Neural cell (in vitro differentiated cells): ENCODE results near the gene AKR1C4.

Experiments
- EP300 ChIP-seq: fragments of 450-650 bp; conservative IDR thresholded peaks from 2 replicates; pipeline ENCODE4 v1.6.1; 2014; ENCODE audit warnings: antibody characterized with exemption, mild to moderate bottlenecking, moderate library complexity; ENCODE audit not compliant: poor library complexity, severe bottlenecking
- EZH2 ChIP-seq: fragments of 200-600, 300-800 bp; shearing (Covaris generic), sonication (generic); IDR thresholded peaks from 2 replicates; pipeline ENCODE4 v1.6.1; 2014; ENCODE audit warnings: antibody characterized with exemption, low read length, borderline replicate concordance, mild to moderate bottlenecking; ENCODE audit not compliant: insufficient read depth, poor library complexity, severe bottlenecking
- MXI1 ChIP-seq: fragments of 450-650 bp; conservative IDR thresholded peaks from 2 replicates; pipeline ENCODE4 v1.6.1; 2014; ENCODE audit warnings: antibody characterized with exemption, mild to moderate bottlenecking; ENCODE audit not compliant: poor library complexity, severe bottlenecking
- POLR2AphosphoS5 ChIP-seq: IDR thresholded peaks from 2 replicates; pipeline ENCODE4 v1.6.1; 2012
- RAD21 ChIP-seq: fragments of 450-650 bp; conservative IDR thresholded peaks from 2 replicates; pipeline ENCODE4 v1.6.1; 2014; ENCODE audit warnings: antibody characterized with exemption, mild to moderate bottlenecking, moderate library complexity
- REST ChIP-seq: IDR thresholded peaks from 2 replicates; pipeline ENCODE4 v1.6.1; 2012; ENCODE audit warnings: borderline replicate concordance
- SMC3 ChIP-seq: fragments of 450-650 bp; conservative IDR thresholded peaks from 2 replicates; pipeline ENCODE4 v1.6.1; 2014; ENCODE audit warnings: antibody characterized with exemption, mild to moderate bottlenecking, moderate library complexity; ENCODE audit not compliant: poor library complexity
- TAF1 ChIP-seq: IDR thresholded peaks from 2 replicates; pipeline ENCODE4 v1.6.1; 2012; ENCODE audit warnings: low read depth
- TF ChIP-seq, protein P1 (sequence below): fragments of 450-650 bp; IDR thresholded peaks from 2 replicates; pipeline ENCODE4 v1.5.1; 2014; ENCODE audit warnings: antibody characterized with exemption, mild to moderate bottlenecking, moderate library complexity; ENCODE audit not compliant: poor library complexity, severe bottlenecking

- TF ChIP-seq, protein P1, sequence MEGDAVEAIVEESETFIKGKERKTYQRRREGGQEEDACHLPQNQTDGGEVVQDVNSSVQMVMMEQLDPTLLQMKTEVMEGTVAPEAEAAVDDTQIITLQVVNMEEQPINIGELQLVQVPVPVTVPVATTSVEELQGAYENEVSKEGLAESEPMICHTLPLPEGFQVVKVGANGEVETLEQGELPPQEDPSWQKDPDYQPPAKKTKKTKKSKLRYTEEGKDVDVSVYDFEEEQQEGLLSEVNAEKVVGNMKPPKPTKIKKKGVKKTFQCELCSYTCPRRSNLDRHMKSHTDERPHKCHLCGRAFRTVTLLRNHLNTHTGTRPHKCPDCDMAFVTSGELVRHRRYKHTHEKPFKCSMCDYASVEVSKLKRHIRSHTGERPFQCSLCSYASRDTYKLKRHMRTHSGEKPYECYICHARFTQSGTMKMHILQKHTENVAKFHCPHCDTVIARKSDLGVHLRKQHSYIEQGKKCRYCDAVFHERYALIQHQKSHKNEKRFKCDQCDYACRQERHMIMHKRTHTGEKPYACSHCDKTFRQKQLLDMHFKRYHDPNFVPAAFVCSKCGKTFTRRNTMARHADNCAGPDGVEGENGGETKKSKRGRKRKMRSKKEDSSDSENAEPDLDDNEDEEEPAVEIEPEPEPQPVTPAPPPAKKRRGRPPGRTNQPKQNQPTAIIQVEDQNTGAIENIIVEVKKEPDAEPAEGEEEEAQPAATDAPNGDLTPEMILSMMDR, result no peak
- TF ChIP-seq TAF1 (no peak), EP300 (no peak), RAD21 (no peak), EZH2 (no peak), POLR2AphosphoS5 (no peak), SMC3 (no peak), MXI1 (no peak), REST (no peak)
Observed at GRCh38 chr10:5219262-5219661, 22.6 kb downstream of the AKR1C4 start.
